HG02981 (cell line): ENCODE measurements around the gene FAM153A.
"Not testable (repeated sequence)": the region's sequence is repeated elsewhere in the genome, so short reads cannot be mapped to it uniquely, and the experiment has no call there.

ENCODE experiments used
- ATAC-seq: cut with Tn5 transposase; IDR thresholded peaks from one replicate; pipeline ENCODE4 v1.9.1; 2021; ENCODE audit warnings: mild to moderate bottlenecking, moderate library complexity; ENCODE audit not compliant: unreplicated experiment

The FAM153A gene

DNA sequence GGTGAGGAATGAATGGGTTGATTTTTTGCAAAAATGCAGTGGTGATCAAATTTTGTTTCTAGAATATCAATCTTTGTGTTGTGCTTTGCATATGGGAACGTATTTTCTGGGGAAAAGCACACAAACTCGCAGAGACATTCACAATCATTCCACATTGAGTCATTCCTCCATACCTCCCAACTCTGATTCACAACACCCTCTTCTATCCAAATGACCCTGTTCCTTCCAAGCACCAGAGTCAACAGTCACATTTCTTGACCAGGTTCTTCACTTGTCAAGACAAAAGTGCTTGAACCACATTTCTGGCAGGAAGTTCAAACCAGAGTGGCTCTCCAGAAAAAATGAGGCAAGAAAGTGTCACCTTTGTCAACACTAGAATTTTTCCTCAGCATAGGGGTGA, 35.3 kb downstream of the FAM153A start:
- ATAC-seq: not testable (repeated sequence)

DNA sequence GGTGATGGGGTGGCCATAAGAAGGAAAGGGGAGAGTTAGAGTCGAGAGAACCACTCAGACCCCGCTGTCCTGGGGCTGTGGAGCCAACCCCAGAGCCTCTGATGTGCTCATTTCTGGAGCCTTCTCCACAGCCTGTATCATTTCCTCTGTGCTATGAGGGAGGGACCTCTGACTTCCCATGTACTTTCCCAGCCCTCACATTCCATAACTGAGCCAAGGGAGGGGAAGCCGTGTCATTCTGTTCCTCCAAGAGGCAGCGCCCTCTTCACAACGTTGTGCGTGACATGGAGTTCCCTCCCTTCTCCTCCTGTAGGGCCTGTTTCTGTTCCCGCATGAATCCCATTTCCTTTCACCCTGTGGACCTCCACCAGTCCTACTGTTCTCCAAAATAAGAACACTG, 57.8 kb downstream of the FAM153A start:
- ATAC-seq: not testable (repeated sequence)

DNA sequence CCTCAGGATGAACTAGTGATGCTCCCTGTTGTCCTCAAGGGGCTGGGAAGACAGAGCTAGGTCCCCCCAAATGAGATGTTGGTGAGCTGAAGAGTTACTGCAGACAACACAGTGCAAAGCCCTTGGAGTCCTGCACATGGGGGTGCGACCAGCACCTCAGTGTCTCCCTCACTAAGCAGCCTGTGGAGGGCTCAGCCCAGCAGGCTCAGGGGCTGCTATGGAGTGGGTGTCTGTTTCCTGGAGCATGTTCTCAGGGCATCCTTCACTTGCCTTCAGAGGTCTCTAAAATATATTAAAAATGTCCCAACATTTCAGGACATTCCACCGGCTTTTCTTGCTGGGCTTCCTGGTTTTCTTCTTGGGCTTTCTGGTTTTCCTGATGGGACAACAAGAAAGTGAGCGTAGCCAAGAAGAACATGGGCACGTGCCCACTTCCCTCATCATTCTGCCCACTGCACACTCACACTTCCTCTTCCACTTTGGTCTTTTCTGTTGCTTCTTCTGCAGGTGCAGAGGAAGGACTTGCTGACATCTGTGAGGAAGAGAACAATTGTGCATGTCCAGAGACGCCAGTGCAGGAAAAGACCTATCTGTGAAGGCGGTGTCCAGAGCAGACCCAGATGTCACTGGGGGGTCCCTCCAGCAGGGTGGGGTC, 58.7 kb downstream of the FAM153A start:
- ATAC-seq: not testable (repeated sequence)

DNA sequence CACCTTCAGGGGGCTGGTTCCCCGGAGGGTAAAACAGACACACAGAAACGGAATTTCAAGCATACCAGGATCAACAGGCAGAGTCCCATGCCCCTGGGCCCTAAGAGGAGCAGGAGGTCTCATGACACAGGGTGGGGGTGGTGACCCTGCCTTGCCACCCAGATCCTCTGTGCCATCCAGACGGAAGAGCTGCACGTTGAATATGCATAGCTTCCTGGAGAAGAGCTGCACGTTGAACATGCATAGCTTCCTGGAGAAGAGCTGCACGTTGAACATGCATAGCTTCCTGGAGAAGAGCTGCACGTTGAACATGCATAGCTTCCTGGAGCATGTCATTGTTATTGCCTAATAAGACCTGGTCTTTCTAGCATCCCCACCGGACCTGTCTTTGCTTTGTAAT, 59.9 kb downstream of the FAM153A start:
- ATAC-seq: not testable (repeated sequence)

DNA sequence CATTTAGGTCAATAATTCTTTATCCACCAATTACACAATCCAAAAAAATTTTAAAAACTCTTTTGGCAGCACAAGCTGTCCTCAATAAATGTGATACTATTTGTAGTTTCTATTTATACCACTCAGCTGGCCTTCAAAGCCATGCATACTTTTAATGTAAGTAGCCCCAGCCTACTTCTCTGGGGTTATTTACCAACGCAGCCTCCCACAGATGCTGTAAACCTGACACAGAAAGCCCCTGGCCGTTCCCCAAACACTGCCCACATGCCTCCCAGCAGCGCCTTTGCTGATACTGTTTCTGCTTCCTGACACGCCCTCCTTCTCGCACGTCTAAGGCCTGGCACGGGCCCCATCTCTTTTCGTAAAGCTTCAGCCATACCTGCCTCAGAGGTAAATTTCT, 62.7 kb downstream of the FAM153A start:
- not testable (repeated sequence) for ATAC-seq

DNA sequence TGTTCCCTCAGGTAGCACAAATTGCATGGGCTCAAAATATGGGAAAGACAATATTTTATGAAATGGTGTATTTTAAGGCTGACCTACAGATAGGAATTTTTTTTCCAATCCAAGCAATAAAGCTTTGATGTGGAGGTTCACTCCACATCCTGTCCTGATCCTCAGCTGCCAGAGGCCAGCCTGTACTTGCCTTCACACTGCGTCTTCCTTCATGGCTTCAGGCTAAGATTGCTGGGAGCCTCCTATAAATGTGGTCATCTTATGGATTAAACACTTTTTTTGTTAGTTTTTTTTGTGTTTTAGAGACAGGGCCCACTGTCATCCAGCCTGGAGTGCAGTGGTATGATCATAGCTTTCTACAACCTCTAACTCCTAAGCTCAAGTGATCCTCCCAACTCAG, 67.3 kb downstream of the FAM153A start:
- ATAC-seq: not testable (repeated sequence)

DNA sequence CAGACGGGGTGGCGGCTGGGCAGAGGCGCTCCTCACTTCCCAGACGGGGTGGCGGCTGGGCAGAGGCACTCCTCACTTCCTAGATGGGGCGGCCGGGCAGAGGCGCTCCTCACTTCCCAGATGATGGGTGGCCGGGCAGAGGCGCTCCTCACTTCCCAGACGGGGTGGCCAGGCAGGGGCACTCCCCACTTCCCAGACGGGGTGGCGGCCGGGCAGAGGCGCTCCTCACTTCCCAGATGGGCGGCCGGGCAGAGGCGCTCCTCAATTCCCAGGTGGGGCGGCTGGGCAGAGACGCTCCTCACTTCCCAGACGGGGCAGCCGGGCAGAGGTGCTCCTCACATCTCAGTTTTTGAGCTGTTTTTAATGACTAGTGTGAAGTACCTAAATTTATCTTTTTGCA, 86.6 kb downstream of the FAM153A start:
- ATAC-seq: not testable (repeated sequence)

DNA sequence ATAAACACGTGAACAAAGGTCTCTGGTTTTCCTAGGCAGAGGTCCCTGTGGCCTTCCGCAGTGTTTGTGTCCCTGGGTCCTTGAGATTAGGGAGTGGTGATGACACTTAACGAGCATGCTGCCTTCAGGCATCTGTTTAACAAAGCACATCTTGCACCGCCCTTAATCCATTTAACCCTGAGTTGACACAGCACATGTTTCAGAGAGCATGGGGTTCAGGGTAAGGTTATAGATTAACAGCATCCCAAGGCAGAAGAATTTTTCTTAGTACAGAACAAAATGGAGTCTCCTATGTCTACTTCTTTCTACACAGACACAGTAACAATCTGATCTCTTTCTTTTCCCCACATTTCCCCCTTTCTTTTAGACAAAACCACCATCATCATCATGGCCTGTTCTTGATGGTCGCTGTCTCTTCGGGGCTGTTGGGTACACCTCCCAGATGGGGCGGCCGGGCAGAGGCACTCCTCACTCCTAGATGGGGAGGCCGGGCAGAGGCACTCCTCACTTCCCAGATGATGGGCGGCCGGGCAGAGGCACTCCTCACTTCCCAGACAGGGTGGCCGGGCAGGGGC, 87.3 kb downstream of the FAM153A start:
- not testable (repeated sequence) for ATAC-seq

DNA sequence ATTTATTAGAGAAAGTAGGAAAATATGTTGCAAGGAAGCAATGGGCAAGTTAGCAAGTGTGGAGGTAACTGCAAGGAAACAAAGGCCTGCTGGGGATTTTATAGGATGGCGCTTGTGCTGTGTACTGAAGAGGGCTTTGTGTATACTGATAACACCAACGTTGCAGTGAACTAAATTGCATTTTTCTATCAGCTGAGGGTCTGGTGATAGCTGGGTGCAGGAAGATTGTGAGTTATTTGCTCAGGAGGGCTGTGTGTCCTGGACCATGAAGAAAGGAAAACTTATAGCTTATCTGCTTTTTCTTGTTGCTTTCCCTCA, 88.2 kb downstream of the FAM153A start:
- not testable (repeated sequence) for ATAC-seq

DNA sequence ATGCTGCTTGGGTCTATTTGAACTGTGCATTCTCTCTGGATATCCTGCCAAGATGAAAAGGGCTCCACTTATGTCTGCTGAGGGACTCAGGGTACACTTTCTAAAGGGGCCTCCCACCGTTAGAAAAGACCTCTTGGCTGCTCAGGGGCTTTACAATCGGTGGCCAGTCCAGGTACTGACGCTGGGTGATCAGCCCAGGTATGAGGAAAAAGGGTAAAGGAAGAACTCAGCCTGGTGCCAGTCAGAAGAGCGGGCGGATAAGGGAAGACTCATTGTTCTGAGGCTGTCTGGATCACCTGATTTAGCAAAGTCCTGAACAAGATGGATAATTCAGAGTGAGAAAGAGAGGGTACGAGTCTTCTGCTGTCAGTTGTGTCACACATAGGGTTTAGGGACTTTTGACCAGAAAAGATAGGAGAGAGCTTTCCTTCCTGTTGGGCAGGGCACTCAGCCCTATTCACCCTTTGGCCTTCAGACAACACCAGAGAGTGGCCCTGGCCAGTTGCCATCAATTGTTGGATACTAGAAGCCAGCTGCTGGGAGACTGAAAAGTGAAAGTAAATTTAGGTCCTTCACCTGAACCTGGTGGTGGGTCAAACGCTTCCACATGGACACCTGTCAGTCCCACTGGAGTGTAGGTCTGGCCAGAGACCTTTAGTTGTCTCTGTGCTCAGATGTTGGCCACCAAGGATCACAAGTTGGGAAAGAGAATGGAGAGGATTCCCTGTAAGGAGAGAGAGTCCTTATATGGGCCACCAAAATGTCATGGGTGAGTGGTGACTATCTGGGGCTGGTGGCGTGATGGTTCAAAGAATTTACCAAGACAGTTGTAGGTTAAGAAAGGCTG, 88.8 kb downstream of the FAM153A start:
- ATAC-seq: not testable (repeated sequence)

DNA sequence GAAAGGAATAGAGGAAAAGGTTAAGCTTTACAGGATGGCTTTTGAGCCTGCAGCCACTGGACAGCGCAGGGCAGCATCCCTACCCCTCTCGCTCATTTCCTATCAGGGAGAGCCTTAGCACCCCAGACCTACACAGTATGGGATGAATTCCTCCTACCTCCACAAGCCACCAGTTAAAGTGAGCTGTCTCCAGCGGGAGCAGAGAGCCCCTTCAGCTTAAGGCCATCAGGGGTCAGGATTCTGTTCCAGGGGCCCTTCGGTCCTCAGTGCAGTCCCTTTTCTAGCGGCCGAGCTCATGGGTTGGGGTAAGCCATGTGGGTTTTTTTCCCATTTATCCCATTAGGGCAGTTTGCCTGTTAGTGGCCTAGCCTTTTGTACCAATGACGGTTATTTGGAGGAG, 89.7 kb downstream of the FAM153A start:
- ATAC-seq: not testable (repeated sequence)

DNA sequence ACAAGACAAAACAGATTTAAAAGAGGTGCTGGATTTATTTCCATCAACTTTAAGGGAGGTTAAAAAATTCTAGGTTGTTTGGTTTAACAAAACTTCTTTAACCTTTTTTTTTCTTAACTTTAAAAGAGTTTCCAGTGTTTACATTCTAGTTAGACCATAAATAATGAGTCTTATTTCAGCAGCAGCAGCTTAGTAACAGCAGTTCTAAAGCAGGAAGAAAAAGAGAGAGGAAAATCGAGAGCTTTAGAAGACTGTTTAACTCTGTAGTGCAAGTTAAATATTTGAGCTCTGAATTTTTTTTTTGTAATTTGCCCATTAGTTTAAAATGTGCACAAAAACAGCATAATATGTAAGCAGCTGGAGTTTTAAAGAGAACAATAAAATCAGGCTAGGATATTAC, 90.2 kb downstream of the FAM153A start:
- not testable (repeated sequence) for ATAC-seq

DNA sequence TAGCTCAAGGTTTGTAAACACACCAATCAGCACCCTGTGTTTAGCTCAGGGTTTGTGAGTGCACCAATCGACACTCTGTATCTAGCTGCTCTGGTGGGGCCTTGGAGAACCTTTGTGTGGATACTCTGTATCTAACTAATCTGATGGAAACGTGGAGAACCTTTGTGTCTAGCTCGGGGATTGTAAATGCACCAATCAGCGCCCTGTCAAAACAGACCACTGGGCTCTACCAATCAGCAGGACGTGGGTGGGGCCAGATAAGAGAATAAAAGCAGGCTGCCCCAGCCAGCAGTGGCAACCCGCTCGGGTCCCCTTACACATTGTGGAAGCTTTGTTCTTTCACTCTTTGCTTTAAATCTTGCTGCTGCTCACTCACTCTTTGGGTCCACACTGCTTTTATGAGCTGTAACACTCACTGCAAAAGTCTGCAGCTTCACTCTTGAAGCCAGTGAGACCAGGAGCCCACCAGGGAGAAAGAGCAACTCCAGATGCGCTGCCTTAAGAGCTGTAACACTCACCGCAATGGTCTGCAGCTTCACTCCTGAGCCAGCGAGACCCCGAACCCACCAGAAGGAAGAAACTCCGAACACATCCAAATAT, 93.6 kb downstream of the FAM153A start:
- ATAC-seq: not testable (repeated sequence)

DNA sequence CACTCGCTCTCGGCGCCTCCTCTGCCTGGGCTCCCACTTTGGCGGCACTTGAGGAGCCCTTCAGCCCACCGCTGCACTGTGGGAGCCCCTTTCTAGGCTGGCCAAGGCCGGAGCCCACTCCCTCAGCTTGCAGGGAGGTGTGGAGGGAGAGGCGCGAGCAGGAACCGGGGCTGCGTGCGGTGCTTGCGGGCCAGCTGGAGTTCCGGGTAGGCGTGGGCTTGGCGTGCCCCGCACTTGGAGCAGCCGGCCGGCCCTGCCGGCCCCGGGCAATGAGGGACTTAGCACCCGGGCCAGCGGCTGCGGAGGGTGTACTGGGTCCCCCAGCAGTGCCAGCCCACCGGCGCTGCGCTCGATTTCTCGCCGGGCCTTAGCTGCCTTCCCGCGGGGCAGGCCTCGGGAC, 94.6 kb downstream of the FAM153A start:
- ATAC-seq: not testable (repeated sequence)

DNA sequence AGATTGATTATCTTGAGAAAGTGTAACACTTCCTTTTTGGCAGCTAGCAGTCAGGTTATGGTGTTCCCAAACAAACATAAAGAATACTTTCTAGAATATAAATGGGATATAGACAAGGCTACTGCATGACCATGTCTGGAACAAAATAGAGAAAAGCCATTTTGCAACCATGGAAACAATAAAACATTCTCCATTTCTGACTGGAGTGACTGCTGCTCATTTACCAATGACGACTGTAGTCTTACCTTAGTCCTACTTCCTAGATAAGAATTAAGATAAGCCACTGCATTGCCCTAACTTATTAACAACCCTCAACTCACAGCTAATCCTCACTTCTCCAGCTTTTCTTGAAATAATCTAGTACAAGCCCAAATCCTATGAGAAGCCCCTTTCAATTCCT, 100.8 kb downstream of the FAM153A start:
- not testable (repeated sequence) for ATAC-seq
